K562 (cell line): ENCODE results near the gene ARPC2. TPM values are rescaled to one million over a fixed set of nuclear protein-coding genes. Genes with fewer than 3 reads are reported as not detected.
A peak's percentile ranks its signal among the peaks of the same experiment; 100 is the strongest.

ENCODE experiments used
- ARID2 ChIP-seq: fragments of 450-650 bp; IDR thresholded peaks from 2 replicates; pipeline ENCODE4 v1.6.1; 2017; ENCODE audit warnings: antibody characterized with exemption, mild to moderate bottlenecking
- BCOR ChIP-seq: fragments of 450-650 bp; IDR thresholded peaks from 2 replicates; pipeline ENCODE4 v1.6.1; 2016
- EP300 ChIP-seq: IDR thresholded peaks from 2 replicates; pipeline ENCODE4 v1.6.1; 2012; ENCODE audit warnings: low read length, improper control_type of control experiment
- GABPA ChIP-seq: fragments of 200-800 bp; sonication (Bioruptor generic); conservative IDR thresholded peaks from 2 replicates; pipeline ENCODE4 v1.6.1; 2016; ENCODE audit warnings: low read depth, missing genetic modification characterization, missing compliant biosample characterization
- HOXB6 ChIP-seq: fragments of 250-450 bp; sonication (Bioruptor Pico); IDR thresholded peaks from 2 replicates; pipeline ENCODE4 v1.5.1; 2022; ENCODE audit warnings: mild to moderate bottlenecking, borderline replicate concordance
- MAZ ChIP-seq, 2 experiments: fragments of 450-650 bp in 1 of 2; sonication (generic) in 1 of 2; formaldehyde crosslinking; IDR thresholded peaks in 1 of 2; conservative IDR thresholded peaks in 1 of 2; 2 replicates each; pipeline versions ENCODE4 v1.4.0 to v1.5.0; 2020; ENCODE audit warnings: mild to moderate bottlenecking in 1 of 2, missing genetic modification reagents in 1 of 2
- MYBL2 ChIP-seq, 2 experiments: fragments of 450-650 bp in 1 of 2; sonication (generic) in 1 of 2; formaldehyde crosslinking in 1 of 2; IDR thresholded peaks; 2 replicates each; pipeline versions ENCODE4 v1.6.1 to v1.8.1; 2017 to 2022; ENCODE audit warnings: borderline replicate concordance in 1 of 2, inconsistent platforms in 1 of 2, low read depth in 1 of 2, mild to moderate bottlenecking in 1 of 2, missing genetic modification reagents in 1 of 2, moderate library complexity in 1 of 2
- NRF1 ChIP-seq, 2 experiments: fragments of 450-650 bp; IDR thresholded peaks in 1 of 2; conservative IDR thresholded peaks in 1 of 2; 2 replicates each; pipeline ENCODE4 v1.6.1; 2014; ENCODE audit warnings: mild to moderate bottlenecking in 2 of 2
- PCBP1 ChIP-seq: fragments of 200-400 bp; formaldehyde crosslinking; IDR thresholded peaks from 2 replicates; pipeline ENCODE4 v1.6.1; 2018; ENCODE audit warnings: mild to moderate bottlenecking, low read depth, low read length; ENCODE audit not compliant: poor library complexity, severe bottlenecking
- PHF20 ChIP-seq: fragments of 450-650 bp; IDR thresholded peaks from 2 replicates; pipeline ENCODE4 v1.6.1; 2018; ENCODE audit not compliant: partially characterized antibody
- SREBF1 ChIP-seq: fragments of 150-350 bp; IDR thresholded peaks from 2 replicates; pipeline ENCODE4 v1.6.1; 2014; ENCODE audit warnings: antibody characterized with exemption, low read depth, low read length, borderline replicate concordance
- TCF7L2 ChIP-seq: fragments of 150-350 bp; IDR thresholded peaks from 2 replicates; pipeline ENCODE4 v1.6.1; 2016; ENCODE audit warnings: low read depth, mild to moderate bottlenecking, low read length, moderate library complexity
- TEAD4 ChIP-seq, 2 experiments: sonication (generic) in 1 of 2; formaldehyde crosslinking in 1 of 2; IDR thresholded peaks; 2 replicates each; pipeline versions ENCODE4 v1.6.1 to v1.8.0; 2012 to 2022; ENCODE audit warnings: borderline replicate concordance in 1 of 2, inconsistent platforms in 1 of 2, low read length in 1 of 2, mild to moderate bottlenecking in 1 of 2, missing genetic modification reagents in 1 of 2
- ZNF12 ChIP-seq: sonication (generic); formaldehyde crosslinking; IDR thresholded peaks from 2 replicates; pipeline ENCODE4 v1.4.0; 2020; ENCODE audit warnings: mild to moderate bottlenecking, missing genetic modification reagents
- polyA plus RNA-seq, 8 experiments: library from polyadenylated mRNA; depleted of rRNA in 4 of 8; stranded (reverse) in 5 of 8; unstranded in 3 of 8; fragments of >200 nt; fragmentation: Nextera tagmentation in 2 of 8; fragmentation: Illumina TruSeq in 1 of 8; extraction: Ambion mirVana in 2 of 8; extraction: Trizol in 1 of 8; gene quantifications; 2 replicates each; pipeline versions ENCODE4 v1.2.1 to v1.2.3, GENCODE V29; 2011 to 2014; ENCODE audit warnings: inconsistent platforms in 1 of 8, missing spikeins in 1 of 8
- total RNA-seq, 7 experiments: library from RNA; depleted of rRNA in 6 of 7; stranded (reverse); fragments of >200 nt in 6 of 7; fragmentation: Illumina TruSeq in 2 of 7; extraction: Trizol in 2 of 7; gene quantifications; 2 replicates each; pipeline versions ENCODE4 v1.2.1 to v1.2.3, GENCODE V29; 2011 to 2021; ENCODE audit warnings: low replicate concordance in 1 of 7
- TF ChIP-seq, protein P1 (sequence below), 3 experiments: fragments of 200-800 bp in 1 of 3; sonication (Bioruptor generic) in 1 of 3; sonication (generic) in 1 of 3; formaldehyde crosslinking in 1 of 3; IDR thresholded peaks; 2 replicates each; pipeline versions ENCODE4 v1.6.1 to v1.8.0; 2016 to 2022; ENCODE audit warnings: mild to moderate bottlenecking in 2 of 3, missing compliant biosample characterization in 2 of 3, missing genetic modification characterization in 2 of 3, missing genetic modification reagents in 1 of 3
- TF ChIP-seq, protein P2 (sequence below): fragments of 200-800 bp; sonication (Bioruptor generic); IDR thresholded peaks from 2 replicates; pipeline ENCODE4 v1.6.1; 2017; ENCODE audit warnings: missing genetic modification characterization, missing compliant biosample characterization
- TF ChIP-seq, protein P3 (sequence below): conservative IDR thresholded peaks from 2 replicates; pipeline ENCODE4 v1.6.1; 2011; ENCODE audit warnings: low read depth, mild to moderate bottlenecking, low read length; ENCODE audit not compliant: control insufficient read depth
- TF ChIP-seq, protein P4 (sequence below): fragments of 450-650 bp; formaldehyde crosslinking; IDR thresholded peaks from 2 replicates; pipeline ENCODE4 v1.4.0; 2020; ENCODE audit warnings: mild to moderate bottlenecking
- TF ChIP-seq, protein P5 (sequence below): fragments of 250-450 bp; sonication (Bioruptor Pico); IDR thresholded peaks from 2 replicates; pipeline ENCODE4 v1.8.0; 2021; ENCODE audit warnings: moderate library complexity, mild to moderate bottlenecking, inconsistent platforms

The ARPC2 gene
- total and polyA plus RNA-seq, 9 of the 15 experiments (the other 6 are each of a cell fraction or from before 2014, with no cell fraction given) = 81.9 to 187 (median 103) TPM

DNA sequence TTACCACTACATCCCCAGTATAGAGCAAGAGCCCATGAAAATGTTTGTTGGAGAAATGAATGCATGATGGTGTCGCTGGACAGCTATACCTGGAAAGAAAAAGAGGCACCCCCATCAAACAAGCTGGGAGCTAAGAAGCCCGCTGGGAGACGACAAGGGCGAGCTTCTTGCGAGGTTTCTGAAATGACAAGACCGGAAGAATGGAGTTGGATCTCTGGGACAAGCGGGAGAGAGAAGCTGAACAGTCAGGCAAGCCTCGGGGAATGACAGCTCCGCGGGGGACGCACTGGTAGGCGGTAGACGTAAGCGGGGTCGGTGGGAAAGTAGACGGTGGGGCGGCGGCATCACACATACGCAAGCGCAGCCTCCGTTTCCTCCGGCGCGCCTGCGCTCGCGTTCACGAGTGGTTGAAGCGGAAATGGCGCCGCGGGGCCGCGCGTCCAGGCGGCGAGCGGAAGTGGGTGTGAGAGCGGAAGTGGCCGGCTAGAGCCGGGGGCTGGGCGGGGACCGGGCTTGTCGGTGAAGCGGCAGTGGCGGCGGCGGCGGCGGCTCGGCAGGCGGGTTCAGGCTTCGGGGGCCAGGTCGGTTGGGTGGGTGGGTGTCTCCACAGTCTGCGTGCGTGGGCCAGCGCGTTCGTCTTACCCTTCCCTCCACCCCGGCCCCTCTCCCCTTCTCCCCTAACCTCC, at the start of gene ARPC2 (continued):
- TF ChIP-seq, protein P1, sequence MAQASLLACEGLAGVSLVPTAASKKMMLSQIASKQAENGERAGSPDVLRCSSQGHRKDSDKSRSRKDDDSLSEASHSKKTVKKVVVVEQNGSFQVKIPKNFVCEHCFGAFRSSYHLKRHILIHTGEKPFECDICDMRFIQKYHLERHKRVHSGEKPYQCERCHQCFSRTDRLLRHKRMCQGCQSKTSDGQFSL (CRISPR knock-in tag; IDR thresholded peaks at IDR 0.05) = no peak
- TF ChIP-seq, protein P1 (tag; IDR thresholded peaks at IDR 0.05) = no peak
- TF ChIP-seq MYBL2 (IDR thresholded peaks at IDR 0.05; ENCODE audit: low read depth) = no peak
- no peak for TF ChIP-seq MYBL2 (CRISPR knock-in tag; IDR thresholded peaks at IDR 0.05; ENCODE audit: borderline replicate concordance)
- TF ChIP-seq SREBF1 = no peak
- TF ChIP-seq NRF1 (conservative IDR thresholded peaks at IDR 0.05 in 1 of 2, IDR thresholded peaks at IDR 0.05 in 1 of 2) = peak; percentile 95 to 96
- TF ChIP-seq ARID2 = no peak
- no peak for TF ChIP-seq TCF7L2
- no peak for TF ChIP-seq HOXB6 (CRISPR knock-in tag)
- TF ChIP-seq, protein P2, sequence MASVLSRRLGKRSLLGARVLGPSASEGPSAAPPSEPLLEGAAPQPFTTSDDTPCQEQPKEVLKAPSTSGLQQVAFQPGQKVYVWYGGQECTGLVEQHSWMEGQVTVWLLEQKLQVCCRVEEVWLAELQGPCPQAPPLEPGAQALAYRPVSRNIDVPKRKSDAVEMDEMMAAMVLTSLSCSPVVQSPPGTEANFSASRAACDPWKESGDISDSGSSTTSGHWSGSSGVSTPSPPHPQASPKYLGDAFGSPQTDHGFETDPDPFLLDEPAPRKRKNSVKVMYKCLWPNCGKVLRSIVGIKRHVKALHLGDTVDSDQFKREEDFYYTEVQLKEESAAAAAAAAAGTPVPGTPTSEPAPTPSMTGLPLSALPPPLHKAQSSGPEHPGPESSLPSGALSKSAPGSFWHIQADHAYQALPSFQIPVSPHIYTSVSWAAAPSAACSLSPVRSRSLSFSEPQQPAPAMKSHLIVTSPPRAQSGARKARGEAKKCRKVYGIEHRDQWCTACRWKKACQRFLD = peak; percentile 86; the same call in 1 of the 2 replicates
- TF ChIP-seq, protein P3, sequence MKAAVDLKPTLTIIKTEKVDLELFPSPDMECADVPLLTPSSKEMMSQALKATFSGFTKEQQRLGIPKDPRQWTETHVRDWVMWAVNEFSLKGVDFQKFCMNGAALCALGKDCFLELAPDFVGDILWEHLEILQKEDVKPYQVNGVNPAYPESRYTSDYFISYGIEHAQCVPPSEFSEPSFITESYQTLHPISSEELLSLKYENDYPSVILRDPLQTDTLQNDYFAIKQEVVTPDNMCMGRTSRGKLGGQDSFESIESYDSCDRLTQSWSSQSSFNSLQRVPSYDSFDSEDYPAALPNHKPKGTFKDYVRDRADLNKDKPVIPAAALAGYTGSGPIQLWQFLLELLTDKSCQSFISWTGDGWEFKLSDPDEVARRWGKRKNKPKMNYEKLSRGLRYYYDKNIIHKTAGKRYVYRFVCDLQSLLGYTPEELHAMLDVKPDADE = peak; percentile 71
- TF ChIP-seq TEAD4 (IDR thresholded peaks at IDR 0.05; ENCODE audit: low read length) = 0 out of 2 replicates have a peak, but pooled peaks have one; percentile 7
- no peak for TF ChIP-seq TEAD4 (CRISPR knock-in tag; IDR thresholded peaks at IDR 0.05; ENCODE audit: borderline replicate concordance)
- peak; percentile 37; the same call in 1 of the 2 replicates for TF ChIP-seq BCOR
- peak; percentile 44 to 54; a peak in 3 of 4 replicates for TF ChIP-seq MAZ (CRISPR knock-in tag; conservative IDR thresholded peaks at IDR 0.05 in 1 of 2, IDR thresholded peaks at IDR 0.05 in 1 of 2)
- TF ChIP-seq PCBP1 = peak; percentile 69
- peak; percentile 66 for TF ChIP-seq PHF20
- TF ChIP-seq, protein P4, sequence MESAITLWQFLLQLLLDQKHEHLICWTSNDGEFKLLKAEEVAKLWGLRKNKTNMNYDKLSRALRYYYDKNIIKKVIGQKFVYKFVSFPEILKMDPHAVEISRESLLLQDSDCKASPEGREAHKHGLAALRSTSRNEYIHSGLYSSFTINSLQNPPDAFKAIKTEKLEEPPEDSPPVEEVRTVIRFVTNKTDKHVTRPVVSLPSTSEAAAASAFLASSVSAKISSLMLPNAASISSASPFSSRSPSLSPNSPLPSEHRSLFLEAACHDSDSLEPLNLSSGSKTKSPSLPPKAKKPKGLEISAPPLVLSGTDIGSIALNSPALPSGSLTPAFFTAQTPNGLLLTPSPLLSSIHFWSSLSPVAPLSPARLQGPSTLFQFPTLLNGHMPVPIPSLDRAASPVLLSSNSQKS (CRISPR knock-in tag) = no peak
- peak; percentile 94 for TF ChIP-seq GABPA
- no peak for TF ChIP-seq ZNF12 (CRISPR knock-in tag)
- TF ChIP-seq, protein P5, sequence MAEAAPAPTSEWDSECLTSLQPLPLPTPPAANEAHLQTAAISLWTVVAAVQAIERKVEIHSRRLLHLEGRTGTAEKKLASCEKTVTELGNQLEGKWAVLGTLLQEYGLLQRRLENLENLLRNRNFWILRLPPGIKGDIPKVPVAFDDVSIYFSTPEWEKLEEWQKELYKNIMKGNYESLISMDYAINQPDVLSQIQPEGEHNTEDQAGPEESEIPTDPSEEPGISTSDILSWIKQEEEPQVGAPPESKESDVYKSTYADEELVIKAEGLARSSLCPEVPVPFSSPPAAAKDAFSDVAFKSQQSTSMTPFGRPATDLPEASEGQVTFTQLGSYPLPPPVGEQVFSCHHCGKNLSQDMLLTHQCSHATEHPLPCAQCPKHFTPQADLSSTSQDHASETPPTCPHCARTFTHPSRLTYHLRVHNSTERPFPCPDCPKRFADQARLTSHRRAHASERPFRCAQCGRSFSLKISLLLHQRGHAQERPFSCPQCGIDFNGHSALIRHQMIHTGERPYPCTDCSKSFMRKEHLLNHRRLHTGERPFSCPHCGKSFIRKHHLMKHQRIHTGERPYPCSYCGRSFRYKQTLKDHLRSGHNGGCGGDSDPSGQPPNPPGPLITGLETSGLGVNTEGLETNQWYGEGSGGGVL (CRISPR knock-in tag) = no peak
- TF ChIP-seq EP300 = no peak
